ENCODE data around the gene SLC22A3.
A peak's percentile ranks its signal among the peaks of the same experiment; 100 is the strongest.
"Not testable (repeated sequence)": the region's sequence is repeated elsewhere in the genome, so short reads cannot be mapped to it uniquely, and the experiment has no call there.

SLC22A3 gene

GRCh38 chr6:160355001-160355400 lies 6.8 kb downstream of the SLC22A3 start:
- Mint-ChIP-seq H3K4me1 (no peaks in the 10 kb centered on the region), H3K27me3 (peaks cover 37% of the 10 kb centered on the region), H3K9me3 (no peaks in the 10 kb centered on the region), H3K36me3 (no peaks in the 10 kb centered on the region), H3K27ac (no peak overlapping the region), H3K4me3 (no peak overlapping the region)
- ATAC-seq: no peak

GRCh38 chr6:160356074-160356744 lies 8.0 kb downstream of the SLC22A3 start:
- peaks cover 39% of the 10 kb centered on the region for H3K27me3 Mint-ChIP-seq
- H3K4me1 Mint-ChIP-seq: no peaks in the 10 kb centered on the region
- H3K9me3 Mint-ChIP-seq: no peaks in the 10 kb centered on the region
- no peak overlapping the region for H3K27ac Mint-ChIP-seq
- H3K36me3 Mint-ChIP-seq: no peaks in the 10 kb centered on the region
- no peak for ATAC-seq
- no peak overlapping the region for H3K4me3 Mint-ChIP-seq

GRCh38 chr6:160357088-160357487 lies 8.9 kb downstream of the SLC22A3 start:
- Mint-ChIP-seq H3K27ac (no peak overlapping the region), H3K4me1 (no peaks in the 10 kb centered on the region)

GRCh38 chr6:160358225-160359119 lies 10.3 kb downstream of the SLC22A3 start:
- ATAC-seq: no peak
- H3K27me3 Mint-ChIP-seq: peaks cover 52% of the 10 kb centered on the region
- no peak overlapping the region for H3K4me3 Mint-ChIP-seq
- no peaks in the 10 kb centered on the region for H3K36me3 Mint-ChIP-seq
- H3K4me1 Mint-ChIP-seq: no peaks in the 10 kb centered on the region
- H3K9me3 Mint-ChIP-seq: no peaks in the 10 kb centered on the region
- H3K27ac Mint-ChIP-seq: no peak overlapping the region

More at GRCh38 chr6:160357088-160357487, 8.9 kb downstream of the SLC22A3 start:
- Mint-ChIP-seq H3K27me3 (peaks cover 47% of the 10 kb centered on the region), H3K4me3 (no peak overlapping the region), H3K36me3 (no peaks in the 10 kb centered on the region), H3K9me3 (no peaks in the 10 kb centered on the region)
- no peak for ATAC-seq

- ATAC-seq: no peak
- Mint-ChIP-seq H3K4me1 (no peaks in the 10 kb centered on the region), H3K36me3 (no peaks in the 10 kb centered on the region), H3K9me3 (no peaks in the 10 kb centered on the region), H3K27ac (no peak overlapping the region), H3K4me3 (no peak overlapping the region), H3K27me3 (peaks cover 47% of the 10 kb centered on the region)
Measured at GRCh38 chr6:160360955-160361354, 12.8 kb downstream of the SLC22A3 start.

GRCh38 chr6:160362556-160362955 lies 14.4 kb downstream of the SLC22A3 start:
- Mint-ChIP-seq H3K27me3 (peaks cover 31% of the 10 kb centered on the region), H3K27ac (no peak overlapping the region), H3K36me3 (no peaks in the 10 kb centered on the region), H3K4me3 (no peak overlapping the region), H3K9me3 (no peaks in the 10 kb centered on the region), H3K4me1 (no peaks in the 10 kb centered on the region)
- peak; percentile 47 for ATAC-seq

GRCh38 chr6:160363016-160363996 lies 15.1 kb downstream of the SLC22A3 start:
- Mint-ChIP-seq H3K27ac (no peak overlapping the region), H3K9me3 (no peaks in the 10 kb centered on the region), H3K27me3 (peaks cover 31% of the 10 kb centered on the region), H3K4me1 (no peaks in the 10 kb centered on the region), H3K4me3 (no peak overlapping the region), H3K36me3 (no peaks in the 10 kb centered on the region)
- ATAC-seq: no peak

DNA sequence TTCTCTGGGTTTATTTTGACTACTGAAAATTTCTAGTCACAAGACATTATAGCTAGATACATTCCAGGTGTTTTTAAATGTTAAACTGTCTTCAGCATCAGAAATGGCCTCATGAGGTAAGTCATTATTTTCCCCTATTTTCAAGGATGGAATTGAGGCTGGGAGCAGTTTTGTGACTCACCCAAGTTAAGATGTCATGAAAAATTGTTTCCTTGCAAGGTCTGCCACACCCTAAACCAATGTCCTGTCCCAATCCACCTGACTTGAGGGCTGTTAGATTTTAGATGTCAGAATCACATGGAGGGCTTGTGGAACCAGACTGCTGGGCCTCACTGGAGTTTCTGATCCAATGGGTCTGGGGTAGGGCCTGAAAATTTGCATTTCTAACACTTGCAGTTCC lies 16.9 kb downstream of the SLC22A3 start:
- Mint-ChIP-seq H3K4me1 (no peaks in the 10 kb centered on the region), H3K36me3 (no peaks in the 10 kb centered on the region), H3K27me3 (peaks cover 30% of the 10 kb centered on the region), H3K27ac (no peak overlapping the region), H3K9me3 (no peaks in the 10 kb centered on the region), H3K4me3 (no peak overlapping the region)
- ATAC-seq: no peak

DNA sequence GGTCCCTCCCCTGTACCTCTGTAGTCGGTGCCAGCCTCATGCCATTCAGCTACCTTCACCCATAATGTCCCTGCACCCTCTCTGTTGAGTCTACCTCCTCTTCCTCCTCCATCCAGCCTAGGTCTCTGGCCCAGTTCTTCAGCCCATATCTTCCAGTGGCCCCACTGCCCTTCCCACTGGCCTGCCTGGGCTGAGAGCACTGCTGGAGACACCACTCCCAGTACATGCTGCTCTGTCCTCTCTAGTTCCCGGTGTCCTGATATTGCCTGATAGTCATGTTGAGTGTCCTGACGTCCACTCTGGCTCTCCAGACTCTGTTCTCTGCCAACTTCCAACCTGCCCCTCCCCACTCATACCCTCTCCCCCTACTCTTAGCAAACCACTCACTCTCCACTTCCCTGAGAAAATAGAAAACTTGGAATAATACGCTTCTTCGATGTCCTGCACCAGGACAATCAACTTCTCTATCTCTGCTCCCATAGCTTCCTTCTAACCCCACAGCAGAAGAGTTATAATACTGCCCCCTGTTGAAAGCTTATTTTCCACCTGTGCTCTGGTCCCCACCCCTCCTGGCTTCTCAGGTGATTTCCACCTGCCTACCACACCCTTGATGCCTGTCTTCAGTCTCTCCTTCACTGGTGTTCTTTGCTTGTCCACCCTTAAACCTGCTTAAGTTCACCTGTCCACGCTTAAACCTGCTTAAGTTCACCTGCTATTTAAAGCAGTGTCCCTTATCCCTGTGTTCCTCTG lies 19.8 kb downstream of the SLC22A3 start:
- no peak overlapping the region for H3K4me3 Mint-ChIP-seq
- peaks cover 13% of the 10 kb centered on the region for H3K27me3 Mint-ChIP-seq
- no peaks in the 10 kb centered on the region for H3K36me3 Mint-ChIP-seq
- no peak overlapping the region for H3K27ac Mint-ChIP-seq
- H3K9me3 Mint-ChIP-seq: peaks cover 3% of the 10 kb centered on the region
- H3K4me1 Mint-ChIP-seq: no peaks in the 10 kb centered on the region
- no peak for ATAC-seq

DNA sequence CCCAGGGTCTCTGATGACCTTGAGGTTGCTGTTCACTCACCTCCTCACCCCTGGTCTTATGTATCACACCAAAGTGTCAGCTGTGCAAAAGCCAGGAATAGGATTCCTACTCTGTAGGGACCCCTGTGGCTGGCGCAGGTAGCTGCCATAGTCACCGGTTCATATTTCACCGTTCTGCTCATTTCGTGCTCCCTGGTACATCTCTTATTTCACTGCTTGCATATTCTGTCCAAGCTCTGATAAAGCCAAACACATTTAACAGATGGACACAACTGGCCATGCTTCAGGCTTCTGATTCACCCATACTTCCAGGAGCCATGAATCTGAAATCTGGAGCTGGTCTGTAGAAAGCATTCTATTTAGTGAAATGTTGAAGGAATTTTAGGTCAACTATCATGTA lies 20.5 kb downstream of the SLC22A3 start:
- Mint-ChIP-seq H3K9me3 (peaks cover 3% of the 10 kb centered on the region), H3K4me3 (no peak overlapping the region), H3K36me3 (no peaks in the 10 kb centered on the region), H3K27ac (no peak overlapping the region), H3K27me3 (peaks cover 15% of the 10 kb centered on the region), H3K4me1 (no peaks in the 10 kb centered on the region)
- ATAC-seq: no peak

- H3K4me3 Mint-ChIP-seq, H3K4me1 Mint-ChIP-seq, ATAC-seq, H3K27ac Mint-ChIP-seq, H3K36me3 Mint-ChIP-seq, H3K9me3 Mint-ChIP-seq: not testable (repeated sequence)
- H3K27me3 Mint-ChIP-seq: peaks cover 15% of the 10 kb centered on the region
Measured at GRCh38 chr6:160373601-160374000, 25.4 kb downstream of the SLC22A3 start.

DNA sequence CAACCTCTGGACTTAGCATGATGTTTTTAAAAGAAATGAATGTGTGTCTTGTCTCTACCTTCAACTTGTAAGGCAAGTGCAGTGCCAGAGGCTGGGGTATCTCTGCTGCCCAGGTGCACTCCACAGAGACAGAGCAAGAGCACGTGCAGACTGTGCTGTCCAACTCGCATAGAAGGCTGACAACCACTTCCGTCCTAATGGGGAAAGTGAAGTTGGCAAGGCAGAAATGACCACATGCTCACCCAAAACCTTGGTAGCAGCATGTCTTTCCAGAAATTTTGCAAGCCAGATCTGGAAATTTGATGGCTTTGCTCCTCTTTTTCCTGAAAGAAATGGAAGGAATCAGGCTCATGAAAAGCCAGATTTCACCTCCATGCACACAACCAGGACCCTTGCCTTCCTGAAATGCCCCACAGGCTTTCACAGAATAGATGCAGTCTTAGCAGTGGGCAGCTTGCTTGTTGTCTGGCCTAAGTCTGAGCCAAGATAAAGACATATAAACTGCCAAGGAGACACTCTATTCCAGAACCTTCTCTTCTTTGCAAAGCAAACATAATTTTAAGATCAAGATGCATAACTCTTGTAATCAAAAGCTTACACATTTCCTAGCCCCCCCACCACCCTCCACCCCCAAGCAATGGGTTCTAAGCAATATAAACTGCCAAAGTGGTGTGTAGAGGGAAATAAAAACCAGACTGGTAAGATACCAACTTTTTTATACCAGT lies 26.8 kb downstream of the SLC22A3 start:
- Mint-ChIP-seq H3K4me3 (no peak overlapping the region), H3K27me3 (peaks cover 15% of the 10 kb centered on the region), H3K4me1 (no peaks in the 10 kb centered on the region), H3K36me3 (no peaks in the 10 kb centered on the region), H3K27ac (no peak overlapping the region), H3K9me3 (peaks cover 3% of the 10 kb centered on the region)
- no peak for ATAC-seq

DNA sequence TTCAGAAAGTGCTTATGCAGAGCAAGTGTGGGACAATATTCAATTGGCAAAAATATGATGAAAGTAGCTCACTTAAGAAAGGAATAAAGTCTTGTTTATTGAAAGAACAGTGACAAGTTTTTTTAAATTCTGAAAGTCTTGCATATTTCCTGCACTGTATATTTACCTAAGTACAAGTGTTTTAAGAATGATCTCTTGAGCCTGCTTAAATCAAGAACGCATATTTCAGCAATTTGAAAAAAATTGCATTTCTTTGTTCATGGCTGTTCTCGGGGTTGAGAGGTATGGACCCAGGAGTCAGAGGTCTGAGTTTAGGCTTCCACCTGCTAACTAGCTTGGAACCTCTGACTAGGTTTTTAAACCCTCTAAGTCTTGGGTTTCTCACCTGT lies 27.4 kb downstream of the SLC22A3 start:
- Mint-ChIP-seq H3K4me1 (no peaks in the 10 kb centered on the region), H3K27me3 (peaks cover 15% of the 10 kb centered on the region), H3K36me3 (no peaks in the 10 kb centered on the region), H3K4me3 (no peak overlapping the region), H3K27ac (no peak overlapping the region), H3K9me3 (peaks cover 3% of the 10 kb centered on the region)
- no peak for ATAC-seq

GRCh38 chr6:160376445-160376844 lies 28.3 kb downstream of the SLC22A3 start:
- Mint-ChIP-seq H3K4me3 (no peak overlapping the region), H3K4me1 (no peaks in the 10 kb centered on the region), H3K27me3 (peaks cover 15% of the 10 kb centered on the region), H3K9me3 (no peaks in the 10 kb centered on the region), H3K27ac (no peak overlapping the region), H3K36me3 (no peaks in the 10 kb centered on the region)
- no peak for ATAC-seq

All from stimulated activated memory B cell treated with anti-CD40 and anti-IgM and Interleukin-4, amounts not matched to agents 10 μg/mL and 1 μg/mL and 100 μg/mL, for 72 hours (primary cell).